Esophagus squamous epithelium (tissue), 5 donors: Measurements from ENCODE around the gene GPC5. TPM values are rescaled to one million over a fixed set of nuclear protein-coding genes. Genes with fewer than 3 reads are reported as not detected.

Source experiments
- DNase-seq: peaks from one replicate; lab custom pipeline; 2025; lab: John Stamatoyannopoulos, UW
- H3K27ac ChIP-seq, 4 donors: fragments of 200-600 bp; sonication (generic); one replicate each; pipeline ENCODE4 v1.5.1; 2016 to 2019; ENCODE audit warnings: mild to moderate bottlenecking in 1 of 4
- H3K27me3 ChIP-seq, 4 donors: fragments of 200-600 bp; sonication (generic); 1 replicate in 3 of 4; 2 replicates in 1 of 4; pipeline versions ENCODE4 v1.5.1 to v1.6.0; 2017 to 2021; ENCODE audit warnings: antibody characterized with exemption in 1 of 4
- H3K36me3 ChIP-seq, 3 donors: fragments of 200-600 bp; sonication (generic); one replicate each; pipeline ENCODE4 v1.5.1; 2016 to 2019
- H3K4me1 ChIP-seq, 3 donors: fragments of 200-600 bp; sonication (generic); one replicate each; pipeline ENCODE4 v1.5.1; 2017 to 2019
- H3K4me3 ChIP-seq, 4 donors: fragments of 200-600 bp; sonication (generic); 1 replicate in 3 of 4; 2 replicates in 1 of 4; pipeline ENCODE4 v1.5.1; 2016 to 2019; ENCODE audit warnings: mild to moderate bottlenecking in 2 of 4, moderate library complexity in 1 of 4
- H3K9me3 ChIP-seq, 3 donors: fragments of 200-600 bp; sonication (generic); one replicate each; pipeline ENCODE4 v1.5.1; 2016 to 2019
- POLR2A ChIP-seq, 4 donors: fragments of 450-650 bp; IDR thresholded peaks; one replicate each; pipeline ENCODE4 v1.6.1; 2017; ENCODE audit warnings: antibody characterized with exemption in 4 of 4, mild to moderate bottlenecking in 4 of 4, moderate library complexity in 3 of 4
- WGBS, 2 donors: methylation state at CpG; one replicate each; pipeline ENCODE4 v1.1.5; 2018; 5-methylcytosine and 5-hydroxymethylcytosine counted together
- intact Hi-C: fragments of 100-400 bp; cut with DNase I; formaldehyde crosslinking; loops from one replicate; pipeline ENCODE4 v1.15.0; 2022
- total RNA-seq, 4 donors: library from RNA; depleted of rRNA; stranded (reverse); fragments of >200 nt; gene quantifications; one replicate each; pipeline ENCODE4 v1.1.0, GENCODE V29; 2016
- TF ChIP-seq, protein P1 (sequence below), 6 experiments: fragments of 450-650 bp in 4 of 6; fragments of 200-600 bp in 2 of 6; sonication (generic) in 2 of 6; IDR thresholded peaks; one replicate each; pipeline ENCODE4 v1.5.1; 2016 to 2019; ENCODE audit warnings: antibody characterized with exemption in 6 of 6, mild to moderate bottlenecking in 4 of 6, moderate library complexity in 4 of 6
- donor health status: DM: yes; HTN: yes; CAD: no.

The GPC5 gene
- total RNA-seq, 4 donors from 2014 or later: not detected

DNA sequence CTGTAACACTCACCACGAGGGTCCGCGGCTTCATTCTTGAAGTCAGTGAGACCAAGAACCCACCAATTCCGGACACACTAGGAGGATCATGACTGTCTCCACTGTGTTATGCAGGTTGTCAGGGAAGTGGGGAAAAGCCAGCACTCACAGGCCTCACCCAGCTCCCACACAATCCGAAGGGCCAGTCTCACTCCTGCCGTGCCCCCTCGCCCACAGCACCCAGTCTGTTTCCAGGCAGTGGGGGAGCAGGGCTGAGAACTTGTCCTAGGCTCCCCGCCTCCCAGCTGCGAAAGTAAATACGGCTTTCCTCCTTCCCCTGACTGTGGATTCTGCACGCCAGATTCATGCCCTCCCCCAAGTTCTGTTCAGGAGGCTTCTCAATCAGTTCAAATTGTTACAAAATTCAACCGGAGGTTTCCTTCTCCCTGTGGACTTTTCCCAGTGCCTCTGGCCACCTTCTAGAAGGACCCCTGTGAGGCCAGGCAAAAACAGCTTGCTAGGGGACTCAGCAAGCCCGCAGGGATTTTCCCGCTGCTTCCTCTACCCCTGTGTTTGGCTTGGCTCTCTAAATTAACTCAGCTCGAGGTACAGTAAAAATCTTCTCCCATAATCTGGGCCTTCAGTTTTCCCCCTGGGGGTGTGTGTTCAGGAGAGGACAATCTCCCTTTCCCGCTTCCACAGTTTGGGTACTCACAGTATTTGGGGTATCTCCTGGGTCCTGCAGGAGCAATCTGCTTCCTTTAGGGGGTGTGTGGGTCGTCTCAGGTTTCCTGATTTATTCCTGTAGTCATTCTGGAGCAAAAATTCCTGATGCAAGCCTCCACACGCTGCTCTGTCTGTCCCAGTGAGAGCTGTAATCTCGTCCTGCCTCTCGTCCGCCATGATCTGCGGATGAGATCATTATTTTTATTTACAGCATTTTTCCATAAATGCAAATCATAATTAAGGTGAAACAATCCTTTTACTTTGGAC lies 899.8 kb downstream of the GPC5 start:
- no peak overlapping the region for H3K27ac ChIP-seq
- intact Hi-C loops: no loop called here
- TF ChIP-seq, protein P1, sequence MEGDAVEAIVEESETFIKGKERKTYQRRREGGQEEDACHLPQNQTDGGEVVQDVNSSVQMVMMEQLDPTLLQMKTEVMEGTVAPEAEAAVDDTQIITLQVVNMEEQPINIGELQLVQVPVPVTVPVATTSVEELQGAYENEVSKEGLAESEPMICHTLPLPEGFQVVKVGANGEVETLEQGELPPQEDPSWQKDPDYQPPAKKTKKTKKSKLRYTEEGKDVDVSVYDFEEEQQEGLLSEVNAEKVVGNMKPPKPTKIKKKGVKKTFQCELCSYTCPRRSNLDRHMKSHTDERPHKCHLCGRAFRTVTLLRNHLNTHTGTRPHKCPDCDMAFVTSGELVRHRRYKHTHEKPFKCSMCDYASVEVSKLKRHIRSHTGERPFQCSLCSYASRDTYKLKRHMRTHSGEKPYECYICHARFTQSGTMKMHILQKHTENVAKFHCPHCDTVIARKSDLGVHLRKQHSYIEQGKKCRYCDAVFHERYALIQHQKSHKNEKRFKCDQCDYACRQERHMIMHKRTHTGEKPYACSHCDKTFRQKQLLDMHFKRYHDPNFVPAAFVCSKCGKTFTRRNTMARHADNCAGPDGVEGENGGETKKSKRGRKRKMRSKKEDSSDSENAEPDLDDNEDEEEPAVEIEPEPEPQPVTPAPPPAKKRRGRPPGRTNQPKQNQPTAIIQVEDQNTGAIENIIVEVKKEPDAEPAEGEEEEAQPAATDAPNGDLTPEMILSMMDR (IDR thresholded peaks at IDR 0.05): no peak
- no peak for TF ChIP-seq POLR2A (IDR thresholded peaks at IDR 0.05)
- 80 to 82% methylated on average over 18 to 22 of the region's 22 CpGs for WGBS, 2 donors
- no peak for DNase-seq
- H3K27me3 ChIP-seq: no peaks in the 10 kb centered on the region
- no peaks in the 10 kb centered on the region for H3K4me1 ChIP-seq
- no peaks in the 10 kb centered on the region for H3K36me3 ChIP-seq
- H3K4me3 ChIP-seq: no peak overlapping the region
- H3K9me3 ChIP-seq: peaks cover 0 to 21% (median 0%) of the 10 kb centered on the region in 3 donors

DNA sequence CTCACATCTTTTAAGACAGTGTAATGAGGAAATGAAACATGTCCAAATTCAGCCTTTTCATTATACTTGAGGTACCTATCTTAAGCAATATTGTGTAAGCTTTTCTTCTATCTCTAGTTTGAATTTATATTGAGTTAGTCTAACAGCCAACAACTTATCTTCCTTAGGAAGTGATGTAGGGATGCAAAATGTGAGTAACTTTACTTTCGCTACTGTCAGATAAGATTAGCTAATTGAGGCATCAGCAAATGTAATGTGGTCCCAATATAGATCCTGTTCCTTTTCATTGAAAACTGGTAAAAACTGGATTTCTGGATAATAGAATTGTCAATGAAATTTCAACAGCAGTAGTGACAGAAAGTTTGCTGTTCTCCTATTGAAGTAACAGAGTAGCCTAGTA lies 902.2 kb downstream of the GPC5 start:
- no peak overlapping the region for H3K27ac ChIP-seq

DNA sequence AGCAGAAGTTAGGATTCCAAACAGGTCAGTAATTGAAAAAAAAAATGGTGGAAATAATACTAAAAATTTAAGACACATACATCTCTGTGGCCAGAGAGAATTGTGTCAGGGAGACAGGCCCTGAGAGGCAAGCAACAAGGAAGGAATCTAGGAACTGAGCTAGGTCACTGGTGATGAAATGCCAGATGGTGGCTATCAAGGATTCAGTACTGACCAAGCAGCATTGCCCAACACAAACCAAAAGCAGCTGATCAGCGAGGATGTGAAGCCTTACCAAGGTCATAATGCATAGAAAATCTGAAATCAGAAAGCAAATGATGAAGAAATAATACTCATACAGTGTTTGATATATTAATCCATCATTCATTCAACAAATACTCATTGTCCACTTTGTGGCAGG lies 905.0 kb downstream of the GPC5 start:
- no peak for DNase-seq
- no peak overlapping the region for H3K27ac ChIP-seq
- TF ChIP-seq POLR2A (IDR thresholded peaks at IDR 0.05): no peak
- TF ChIP-seq, protein P1 (IDR thresholded peaks at IDR 0.05): no peak
- no peak overlapping the region for H3K4me3 ChIP-seq
- intact Hi-C loops: no loop called here
- WGBS, 2 donors: 31 to 37% methylated on average over 1 of the region's 1 CpG
- no peaks in the 10 kb centered on the region for H3K27me3 ChIP-seq
- no peaks in the 10 kb centered on the region for H3K36me3 ChIP-seq
- H3K9me3 ChIP-seq: peaks cover 0 to under 1% (median 0%) of the 10 kb centered on the region in 3 donors
- H3K4me1 ChIP-seq: no peaks in the 10 kb centered on the region

More for the DNA sequence above, 902.2 kb downstream of the GPC5 start:
- intact Hi-C loops: no loop called here
- DNase-seq: no peak
- Histone ChIP-seq H3K36me3 (no peaks in the 10 kb centered on the region), H3K27me3 (no peaks in the 10 kb centered on the region), H3K9me3 (peaks cover 0 to 21% (median 0%) of the 10 kb centered on the region in 3 donors), H3K4me1 (no peaks in the 10 kb centered on the region), H3K4me3 (no peak overlapping the region)
- no peak for TF ChIP-seq POLR2A (IDR thresholded peaks at IDR 0.05)
- 92 to 100% methylated on average over 1 of the region's 1 CpG for WGBS, 2 donors

DNA sequence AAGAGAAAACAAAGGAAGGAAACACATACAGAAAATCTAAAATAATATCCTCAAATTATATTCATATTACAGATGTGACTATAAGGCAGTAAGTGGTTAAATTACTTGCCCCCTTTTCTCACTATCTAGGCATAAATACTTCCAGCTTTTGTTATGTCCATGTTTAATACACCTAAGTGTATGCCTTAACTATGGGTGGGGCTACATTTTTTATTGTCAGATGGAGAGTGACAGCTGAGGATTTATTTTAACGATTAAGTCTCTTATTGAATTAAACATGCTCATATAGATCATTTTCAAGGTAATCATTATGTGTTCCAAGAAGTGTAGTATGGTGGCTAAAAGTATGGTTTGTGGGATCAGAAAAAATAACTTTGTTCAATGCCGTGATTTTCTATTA lies 909.3 kb downstream of the GPC5 start:
- DNase-seq: no peak
- 48 to 60% methylated on average over 2 of the region's 2 CpGs for WGBS, 2 donors

DNA sequence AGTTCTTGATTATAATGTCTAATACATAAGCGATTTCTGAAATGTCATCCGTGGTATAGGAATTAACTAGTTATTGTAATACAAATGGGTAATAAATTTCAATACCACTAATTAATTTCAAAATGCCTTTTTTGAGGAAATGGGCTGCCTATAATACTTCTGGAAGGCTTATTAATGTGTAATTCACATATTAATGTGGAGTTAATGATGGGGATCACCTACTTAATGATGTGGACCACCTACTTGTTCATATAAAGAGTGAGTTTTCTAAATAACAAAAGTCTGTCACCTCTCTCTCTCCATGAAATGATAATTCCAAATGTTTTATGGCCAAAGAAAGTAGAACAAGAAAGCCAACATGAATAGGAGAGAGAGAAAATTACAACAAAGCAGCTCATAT lies 914.4 kb downstream of the GPC5 start:
- Histone ChIP-seq H3K4me1 (no peaks in the 10 kb centered on the region), H3K27me3 (no peaks in the 10 kb centered on the region), H3K9me3 (peaks cover 0 to 3% (median 0%) of the 10 kb centered on the region in 3 donors), H3K36me3 (no peaks in the 10 kb centered on the region), H3K4me3 (no peak overlapping the region), H3K27ac (no peak overlapping the region)
- DNase-seq: no peak
- TF ChIP-seq POLR2A (IDR thresholded peaks at IDR 0.05): no peak
- TF ChIP-seq, protein P1 (IDR thresholded peaks at IDR 0.05): no peak
- WGBS, 2 donors: 84 to 85% methylated on average over 2 of the region's 2 CpGs
- intact Hi-C loops: no loop called here

More for the DNA sequence above, 909.3 kb downstream of the GPC5 start:
- TF ChIP-seq, protein P1 (IDR thresholded peaks at IDR 0.05): no peak
- TF ChIP-seq POLR2A (IDR thresholded peaks at IDR 0.05): no peak
- intact Hi-C loops: no loop called here
- no peaks in the 10 kb centered on the region for H3K36me3 ChIP-seq
- no peaks in the 10 kb centered on the region for H3K9me3 ChIP-seq
- H3K27me3 ChIP-seq: no peaks in the 10 kb centered on the region
- H3K4me3 ChIP-seq: no peak overlapping the region
- no peaks in the 10 kb centered on the region for H3K4me1 ChIP-seq
- H3K27ac ChIP-seq: no peak overlapping the region
